Naive thymus-derived CD4-positive, alpha-beta T cell (primary cell): ENCODE measurements around the gene GLP2R. TPM values are rescaled to one million over a fixed set of nuclear protein-coding genes. Genes with fewer than 3 reads are reported as not detected.

Experiments used
- ATAC-seq: fragments of 150-1000 bp; cut with Tn5 transposase; 2 replicates; pipeline ENCODE4 v1.10.0; 2021; ENCODE audit warnings: mild to moderate bottlenecking, moderate library complexity
- CTCF ChIA-PET: fragments of 350-600 bp; sonication (Branson Sonifier 250); formaldehyde crosslinking; loops from one replicate; lab custom pipeline; 2021; ENCODE audit warnings: antibody characterized with exemption; lab: Charles Lee
- POLR2A ChIA-PET: fragments of 350-600 bp; sonication (Branson Sonifier 250); formaldehyde crosslinking; loops from one replicate; lab custom pipeline; 2021; ENCODE audit warnings: antibody characterized with exemption, inconsistent platforms; lab: Charles Lee
- DNase-seq, 9 donors: peaks; one replicate each; pipeline versions ENCODE4 v3.0.0 to v3.0.0-alpha.2; 2020 to 2022; ENCODE audit warnings: mixed read lengths in 1 of 9
- H3K27ac ChIP-seq: one replicate; pipeline ENCODE4 v1.7.0; 2013; ENCODE audit warnings: mild to moderate bottlenecking, low read depth, low read length, moderate library complexity
- H3K27me3 ChIP-seq, 2 donors: one replicate each; pipeline ENCODE4 v1.7.0; 2013; ENCODE audit warnings: low read length in 2 of 2, mild to moderate bottlenecking in 2 of 2, moderate library complexity in 2 of 2; ENCODE audit not compliant: control insufficient read depth in 2 of 2, insufficient read depth in 2 of 2
- H3K36me3 ChIP-seq, 3 experiments: 1 replicate in 2 of 3; 2 replicates in 1 of 3; pipeline ENCODE4 v1.7.0; 2013; ENCODE audit warnings: low read length in 3 of 3, mild to moderate bottlenecking in 3 of 3, moderate library complexity in 1 of 3; ENCODE audit not compliant: insufficient read depth in 3 of 3, control insufficient read depth in 2 of 3
- H3K4me1 ChIP-seq, 2 donors: one replicate each; pipeline ENCODE4 v1.7.0; 2013; ENCODE audit warnings: low read length in 2 of 2, mild to moderate bottlenecking in 2 of 2, moderate library complexity in 1 of 2; ENCODE audit not compliant: control insufficient read depth in 2 of 2, insufficient read depth in 2 of 2
- H3K4me3 ChIP-seq: 2 replicates; pipeline ENCODE4 v1.7.0; 2013; ENCODE audit warnings: mild to moderate bottlenecking, low read length
- H3K9me3 ChIP-seq, 3 experiments: 1 replicate in 2 of 3; 2 replicates in 1 of 3; pipeline ENCODE4 v1.7.0; 2013; ENCODE audit warnings: low read length in 3 of 3; ENCODE audit not compliant: control insufficient read depth in 2 of 3
- H3K27ac Mint-ChIP-seq, 9 donors: one replicate each; pipeline ENCODE4 v1.8.0; 2020 to 2022; ENCODE audit warnings: mixed read lengths in 9 of 9, mild to moderate bottlenecking in 8 of 9, moderate library complexity in 5 of 9, inconsistent platforms in 2 of 9
- H3K27me3 Mint-ChIP-seq, 5 donors: one replicate each; pipeline ENCODE4 v1.8.0; 2021 to 2022; ENCODE audit warnings: mixed read lengths in 5 of 5, mild to moderate bottlenecking in 1 of 5
- H3K36me3 Mint-ChIP-seq, 5 donors: one replicate each; pipeline ENCODE4 v1.8.0; 2020 to 2022; ENCODE audit warnings: mixed read lengths in 5 of 5, mild to moderate bottlenecking in 3 of 5, inconsistent platforms in 1 of 5
- H3K4me1 Mint-ChIP-seq, 7 donors: one replicate each; pipeline ENCODE4 v1.8.0; 2020 to 2022; ENCODE audit warnings: mixed read lengths in 7 of 7, mild to moderate bottlenecking in 3 of 7, inconsistent platforms in 1 of 7
- H3K4me3 Mint-ChIP-seq, 10 donors: one replicate each; pipeline ENCODE4 v1.8.0; 2020 to 2022; ENCODE audit warnings: mild to moderate bottlenecking in 10 of 10, mixed read lengths in 10 of 10, moderate library complexity in 6 of 10, inconsistent platforms in 2 of 10
- H3K9me3 Mint-ChIP-seq, 11 donors: one replicate each; pipeline ENCODE4 v1.8.0; 2020 to 2022; ENCODE audit warnings: mixed read lengths in 11 of 11, mild to moderate bottlenecking in 4 of 11, inconsistent platforms in 1 of 11, moderate library complexity in 1 of 11
- intact Hi-C, 2 donors: fragments of 100-400 bp; cut with micrococcal nuclease; formaldehyde crosslinking; loops; one replicate each; pipeline ENCODE4 v1.15.1; 2023
- polyA plus RNA-seq, 2 donors: library from polyadenylated mRNA; unstranded; fragments of 300-500 nt; fragmentation: Illumina TruSeq; gene quantifications; one replicate each; pipeline ENCODE4 v1.2.3, GENCODE V29; 2021
- total RNA-seq, 6 experiments: library from RNA in 5 of 6; stranded (reverse) in 5 of 6; gene quantifications; 1 replicate in 5 of 6; 2 replicates in 1 of 6; pipeline ENCODE4 v1.2.3 and lab custom pipeline; 2021 to 2026

GLP2R gene
- total and polyA plus RNA-seq, 7 experiments from 2014 or later = not detected

GRCh38 chr17:9931144-9931741 lies 105.5 kb downstream of the GLP2R start:
- Histone ChIP-seq H3K4me3 (no peak overlapping the region), H3K27ac (no peak overlapping the region), H3K27me3 (no peaks in the 10 kb centered on the region), H3K4me1 (no peaks in the 10 kb centered on the region), H3K36me3 (no peaks in the 10 kb centered on the region), H3K9me3 (no peaks in the 10 kb centered on the region)
- Mint-ChIP-seq H3K27ac (no peak overlapping the region), H3K4me3 (no peak overlapping the region), H3K4me1 (no peaks in the 10 kb centered on the region), H3K27me3 (peaks cover 0 to 5% (median 0%) of the 10 kb centered on the region in 5 donors), H3K9me3 (no peaks in the 10 kb centered on the region), H3K36me3 (no peaks in the 10 kb centered on the region)
- intact Hi-C loops = no loop called here
- POLR2A ChIA-PET = no interaction called here
- DNase-seq (no peak), ATAC-seq (no peak)
- CTCF ChIA-PET = no interaction called here

- H3K9me3 ChIP-seq = no peaks in the 10 kb centered on the region
- ChIA-PET CTCF (no interaction called here), POLR2A (no interaction called here)
- Mint-ChIP-seq H3K9me3 (peaks cover 0 to 4% (median 0%) of the 10 kb centered on the region in 11 donors), H3K4me3 (no peak overlapping the region), H3K27ac (no peak overlapping the region), H3K36me3 (no peaks in the 10 kb centered on the region), H3K4me1 (no peaks in the 10 kb centered on the region), H3K27me3 (peaks cover 0 to 5% (median 0%) of the 10 kb centered on the region in 5 donors)
- H3K27me3 ChIP-seq = no peaks in the 10 kb centered on the region
- no peak for DNase-seq
- no peak overlapping the region for H3K27ac ChIP-seq
- H3K36me3 ChIP-seq = no peaks in the 10 kb centered on the region
- H3K4me1 ChIP-seq = no peaks in the 10 kb centered on the region
- intact Hi-C loops = no loop called here
- no peak overlapping the region for H3K4me3 ChIP-seq
- no peak for ATAC-seq
Measured at GRCh38 chr17:9932491-9932890, 106.8 kb downstream of the GLP2R start.

GRCh38 chr17:9934331-9934730 lies 108.6 kb downstream of the GLP2R start:
- H3K27me3 Mint-ChIP-seq = peaks cover 0 to 5% (median 0%) of the 10 kb centered on the region in 5 donors
- H3K4me1 ChIP-seq = no peaks in the 10 kb centered on the region
- H3K27ac Mint-ChIP-seq = no peak overlapping the region
- H3K4me3 Mint-ChIP-seq = no peak overlapping the region
- POLR2A ChIA-PET = no interaction called here
- no peaks in the 10 kb centered on the region for H3K27me3 ChIP-seq
- H3K36me3 ChIP-seq = no peaks in the 10 kb centered on the region
- no peak overlapping the region for H3K4me3 ChIP-seq
- intact Hi-C loops = no loop called here
- peaks cover 0 to 7% (median 0%) of the 10 kb centered on the region in 3 experiments for H3K9me3 ChIP-seq
- no peaks in the 10 kb centered on the region for H3K36me3 Mint-ChIP-seq
- DNase-seq (no peak), ATAC-seq (no peak)
- H3K9me3 Mint-ChIP-seq = peaks cover 0 to 10% (median 0%) of the 10 kb centered on the region in 11 donors
- no peaks in the 10 kb centered on the region for H3K4me1 Mint-ChIP-seq
- CTCF ChIA-PET = no interaction called here
- H3K27ac ChIP-seq = no peak overlapping the region

- H3K27ac Mint-ChIP-seq = no peak overlapping the region
- ATAC-seq (no peak), DNase-seq (no peak)
- H3K27me3 Mint-ChIP-seq = peaks cover 0 to 5% (median 0%) of the 10 kb centered on the region in 5 donors
- peaks cover 0 to 7% (median 0%) of the 10 kb centered on the region in 3 experiments for H3K9me3 ChIP-seq
- H3K27ac ChIP-seq = no peak overlapping the region
- ChIA-PET CTCF (no interaction called here), POLR2A (no interaction called here)
- no peak overlapping the region for H3K4me3 ChIP-seq
- H3K4me3 Mint-ChIP-seq = no peak overlapping the region
- H3K4me1 ChIP-seq = no peaks in the 10 kb centered on the region
- peaks cover 0 to 10% (median 0%) of the 10 kb centered on the region in 11 donors for H3K9me3 Mint-ChIP-seq
- H3K36me3 ChIP-seq = no peaks in the 10 kb centered on the region
- H3K27me3 ChIP-seq = no peaks in the 10 kb centered on the region
- intact Hi-C loops = no loop called here
- no peaks in the 10 kb centered on the region for H3K4me1 Mint-ChIP-seq
- H3K36me3 Mint-ChIP-seq = no peaks in the 10 kb centered on the region
Measured at GRCh38 chr17:9935408-9935807, 109.7 kb downstream of the GLP2R start.

- H3K36me3 Mint-ChIP-seq = no peaks in the 10 kb centered on the region
- CTCF ChIA-PET = no interaction called here
Measured at GRCh38 chr17:9936095-9936494, 110.4 kb downstream of the GLP2R start.

GRCh38 chr17:9937241-9937761 lies 111.6 kb downstream of the GLP2R start:
- ChIA-PET CTCF (no interaction called here), POLR2A (no interaction called here)
- intact Hi-C loops = no loop called here

More at GRCh38 chr17:9936095-9936494, 110.4 kb downstream of the GLP2R start:
- Mint-ChIP-seq H3K27me3 (peaks cover 0 to 5% (median 0%) of the 10 kb centered on the region in 5 donors), H3K9me3 (peaks cover 0 to 10% (median 0%) of the 10 kb centered on the region in 11 donors), H3K27ac (no peak overlapping the region), H3K4me3 (no peak overlapping the region), H3K4me1 (no peaks in the 10 kb centered on the region)
- intact Hi-C loops = no loop called here
- POLR2A ChIA-PET = no interaction called here
- H3K4me1 ChIP-seq = no peaks in the 10 kb centered on the region
- peaks cover 0 to 7% (median 0%) of the 10 kb centered on the region in 3 experiments for H3K9me3 ChIP-seq
- no peak for ATAC-seq
- no peak for DNase-seq
- H3K27me3 ChIP-seq = no peaks in the 10 kb centered on the region
- H3K4me3 ChIP-seq = no peak overlapping the region
- no peak overlapping the region for H3K27ac ChIP-seq
- H3K36me3 ChIP-seq = no peaks in the 10 kb centered on the region

GRCh38 chr17:9937901-9938300 lies 112.2 kb downstream of the GLP2R start:
- no peak overlapping the region for H3K4me3 Mint-ChIP-seq
- ChIA-PET CTCF (no interaction called here), POLR2A (no interaction called here)
- H3K4me1 Mint-ChIP-seq = no peaks in the 10 kb centered on the region
- peaks cover 0 to 5% (median 0%) of the 10 kb centered on the region in 5 donors for H3K27me3 Mint-ChIP-seq
- no peak for DNase-seq
- Histone ChIP-seq H3K9me3 (peaks cover 0 to 7% (median 0%) of the 10 kb centered on the region in 3 experiments), H3K27me3 (no peaks in the 10 kb centered on the region), H3K4me1 (no peaks in the 10 kb centered on the region), H3K4me3 (no peak overlapping the region), H3K36me3 (no peaks in the 10 kb centered on the region), H3K27ac (no peak overlapping the region)
- intact Hi-C loops = no loop called here
- peaks cover 0 to 10% (median 0%) of the 10 kb centered on the region in 11 donors for H3K9me3 Mint-ChIP-seq
- no peak overlapping the region for H3K27ac Mint-ChIP-seq
- no peaks in the 10 kb centered on the region for H3K36me3 Mint-ChIP-seq
- no peak for ATAC-seq

More at GRCh38 chr17:9937241-9937761, 111.6 kb downstream of the GLP2R start:
- ATAC-seq (no peak), DNase-seq (no peak)
- H3K27me3 Mint-ChIP-seq = peaks cover 0 to 5% (median 0%) of the 10 kb centered on the region in 5 donors
- no peaks in the 10 kb centered on the region for H3K27me3 ChIP-seq
- peaks cover 0 to 10% (median 0%) of the 10 kb centered on the region in 11 donors for H3K9me3 Mint-ChIP-seq
- no peak overlapping the region for H3K27ac ChIP-seq
- H3K9me3 ChIP-seq = peaks cover 0 to 7% (median 0%) of the 10 kb centered on the region in 3 experiments
- H3K4me3 Mint-ChIP-seq = no peak overlapping the region
- no peak overlapping the region for H3K27ac Mint-ChIP-seq
- H3K4me1 ChIP-seq = no peaks in the 10 kb centered on the region
- no peaks in the 10 kb centered on the region for H3K36me3 ChIP-seq
- no peaks in the 10 kb centered on the region for H3K36me3 Mint-ChIP-seq
- H3K4me1 Mint-ChIP-seq = no peaks in the 10 kb centered on the region
- no peak overlapping the region for H3K4me3 ChIP-seq
